IMR-90 (cell line): Measurements from ENCODE around the gene SPTB. TPM values are rescaled to one million over a fixed set of nuclear protein-coding genes. Genes with fewer than 3 reads are reported as not detected.

ENCODE experiments used
- ATAC-seq: fragments of 200-7000 bp; cut with Tn5 transposase; 2 replicates; pipeline ENCODE4 v1.9.1; 2020; ENCODE audit warnings: low read depth, mild to moderate bottlenecking, moderate library complexity
- BruUV-seq: library from RNA; stranded (reverse); fragments of 400-500 nt; replicated peaks from 2 replicates; lab custom pipeline; 2021; lab: Mats Ljungman, UMichigan
- CTCF ChIA-PET: fragments of 300-600 bp; formaldehyde crosslinking; extraction: SDS; loops from one replicate; lab custom pipeline; 2021; ENCODE audit warnings: antibody characterized with exemption; lab: Yijun Ruan, JAX
- POLR2A ChIA-PET: fragments of 300-600 bp; sonication (Branson Sonifier 250); formaldehyde crosslinking; loops from one replicate; lab custom pipeline; 2022; ENCODE audit warnings: antibody characterized with exemption; ENCODE audit not compliant: unreplicated experiment; lab: Charles Lee
- DNase-seq: peaks from one replicate; pipeline ENCODE4 v3.0.0; 2013
- H2AFZ ChIP-seq: replicated peaks from 2 replicates; pipeline ENCODE3; 2013; ENCODE audit warnings: low read length, mild to moderate bottlenecking; ENCODE audit not compliant: poor library complexity
- H2AK5ac ChIP-seq: 2 replicates; pipeline ENCODE4 v1.6.1; 2013; ENCODE audit warnings: low read depth, low read length, inconsistent platforms
- H2AK9ac ChIP-seq: replicated peaks from 2 replicates; pipeline ENCODE3; 2013; ENCODE audit warnings: mild to moderate bottlenecking, low read depth, low read length, moderate library complexity; ENCODE audit not compliant: poor library complexity
- H2BK120ac ChIP-seq: 2 replicates; pipeline ENCODE4 v1.6.1; 2013; ENCODE audit warnings: low read depth, low read length, inconsistent platforms
- H2BK15ac ChIP-seq: 3 replicates; pipeline ENCODE4 v1.6.1; 2013; ENCODE audit warnings: low read depth, low read length, inconsistent platforms
- H2BK20ac ChIP-seq: 2 replicates; pipeline ENCODE4 v1.6.1; 2013; ENCODE audit warnings: low read depth, mild to moderate bottlenecking, inconsistent platforms, low read length, moderate library complexity
- H2BK5ac ChIP-seq: 2 replicates; pipeline ENCODE4 v1.6.1; 2013; ENCODE audit warnings: mild to moderate bottlenecking, low read depth, low read length, inconsistent platforms; ENCODE audit not compliant: poor library complexity, severe bottlenecking
- H3K14ac ChIP-seq: replicated peaks from 2 replicates; pipeline ENCODE4 v1.6.1; 2013; ENCODE audit warnings: low read depth, low read length, inconsistent platforms
- H3K18ac ChIP-seq: 2 replicates; pipeline ENCODE4 v1.6.1; 2013; ENCODE audit warnings: low read depth, low read length, control low read depth
- H3K23ac ChIP-seq: 2 replicates; pipeline ENCODE4 v1.6.1; 2013; ENCODE audit warnings: low read depth, low read length, inconsistent platforms
- H3K27ac ChIP-seq: 2 replicates; pipeline ENCODE4 v1.5.1; 2013; ENCODE audit warnings: mild to moderate bottlenecking, control low read depth, low read length; ENCODE audit not compliant: insufficient read depth
- H3K27me3 ChIP-seq: 2 replicates; pipeline ENCODE4 v1.6.1; 2013; ENCODE audit warnings: low read length; ENCODE audit not compliant: control insufficient read depth, insufficient read depth
- H3K36me3 ChIP-seq: 2 replicates; pipeline ENCODE4 v1.6.1; 2013; ENCODE audit warnings: low read length, mixed read lengths; ENCODE audit not compliant: control insufficient read depth, insufficient read depth
- H3K4ac ChIP-seq: 2 replicates; pipeline ENCODE4 v1.6.1; 2013; ENCODE audit warnings: low read depth, low read length, inconsistent platforms
- H3K4me1 ChIP-seq: 2 replicates; pipeline ENCODE4 v1.6.1; 2013; ENCODE audit warnings: low read length, mixed read lengths; ENCODE audit not compliant: control insufficient read depth, insufficient read depth
- H3K4me2 ChIP-seq: 2 replicates; pipeline ENCODE4 v1.6.1; 2013; ENCODE audit warnings: low read depth, mild to moderate bottlenecking, control low read depth, low read length, moderate library complexity
- H3K4me3 ChIP-seq: 2 replicates; pipeline ENCODE4 v1.5.1; 2013; ENCODE audit warnings: low read depth, mild to moderate bottlenecking, control low read depth, low read length, moderate library complexity; ENCODE audit not compliant: insufficient read depth
- H3K56ac ChIP-seq: 2 replicates; pipeline ENCODE4 v1.6.1; 2013; ENCODE audit warnings: low read length, inconsistent platforms; ENCODE audit not compliant: insufficient read depth; ENCODE audit errors: extremely low read depth
- H3K79me1 ChIP-seq, 2 experiments: 2 replicates each; pipeline ENCODE4 v1.6.1; 2013; ENCODE audit warnings: low read length in 2 of 2, inconsistent platforms in 1 of 2, low read depth in 1 of 2
- H3K9ac ChIP-seq: 2 replicates; pipeline ENCODE4 v1.6.1; 2013; ENCODE audit warnings: low read depth, low read length, control low read depth
- H3K9me1 ChIP-seq: 2 replicates; pipeline ENCODE4 v1.6.1; 2013; ENCODE audit warnings: low read length, inconsistent platforms; ENCODE audit not compliant: insufficient read depth
- H3K9me3 ChIP-seq: 2 replicates; pipeline ENCODE4 v1.6.1; 2013; ENCODE audit warnings: low read length; ENCODE audit not compliant: control insufficient read depth, insufficient read depth
- H4K20me1 ChIP-seq: 2 replicates; pipeline ENCODE4 v1.6.1; 2013; ENCODE audit warnings: low read length, inconsistent platforms; ENCODE audit not compliant: insufficient read depth
- H4K5ac ChIP-seq: 2 replicates; pipeline ENCODE4 v1.6.1; 2013; ENCODE audit warnings: mild to moderate bottlenecking, low read depth, low read length, control low read depth
- H4K8ac ChIP-seq, 2 experiments: 2 replicates each; pipeline ENCODE4 v1.6.1; 2013; ENCODE audit warnings: low read depth in 2 of 2, low read length in 2 of 2, control low read depth in 1 of 2, inconsistent platforms in 1 of 2
- H4K91ac ChIP-seq: 2 replicates; pipeline ENCODE4 v1.6.1; 2013; ENCODE audit warnings: low read depth, low read length, inconsistent platforms; ENCODE audit not compliant: insufficient read depth
- BHLHE40 ChIP-seq: fragments of 150-350 bp; IDR thresholded peaks from 2 replicates; pipeline ENCODE4 v1.6.1; 2016; ENCODE audit warnings: mild to moderate bottlenecking, low read depth, low read length
- CEBPB ChIP-seq: IDR thresholded peaks from 2 replicates; pipeline ENCODE4 v1.6.1; 2012; ENCODE audit warnings: low read depth, low read length, improper control_type of control experiment
- CHD1 ChIP-seq: IDR thresholded peaks from 2 replicates; pipeline ENCODE4 v1.6.1; 2012; ENCODE audit warnings: low read depth, low read length, improper control_type of control experiment
- CTCF ChIP-seq: conservative IDR thresholded peaks from 2 replicates; pipeline ENCODE4 v1.5.1; 2012; ENCODE audit warnings: mild to moderate bottlenecking, low read depth, low read length, improper control_type of control experiment
- ELK1 ChIP-seq: fragments of 150-350 bp; IDR thresholded peaks from 2 replicates; pipeline ENCODE4 v1.6.1; 2016; ENCODE audit warnings: low read depth, mild to moderate bottlenecking, low read length, moderate library complexity, borderline replicate concordance
- FOS ChIP-seq: fragments of 150-350 bp; IDR thresholded peaks from 2 replicates; pipeline ENCODE4 v1.6.1; 2016; ENCODE audit warnings: low read depth, low read length
- MAFK ChIP-seq: IDR thresholded peaks from 2 replicates; pipeline ENCODE4 v1.6.1; 2012; ENCODE audit warnings: low read depth, low read length, improper control_type of control experiment
- MAZ ChIP-seq: IDR thresholded peaks from 2 replicates; pipeline ENCODE4 v1.6.1; 2012; ENCODE audit warnings: low read depth, mild to moderate bottlenecking, low read length, improper control_type of control experiment, moderate library complexity, borderline replicate concordance
- MXI1 ChIP-seq: IDR thresholded peaks from 2 replicates; pipeline ENCODE4 v1.6.1; 2012; ENCODE audit warnings: low read depth, mild to moderate bottlenecking, low read length, moderate library complexity, borderline replicate concordance
- NFE2L2 ChIP-seq: fragments of 150-350 bp; IDR thresholded peaks from 2 replicates; pipeline ENCODE4 v1.6.1; 2016; ENCODE audit warnings: low read depth, mild to moderate bottlenecking, low read length
- POLR2A ChIP-seq: IDR thresholded peaks from 2 replicates; pipeline ENCODE4 v1.6.1; 2012; ENCODE audit warnings: mild to moderate bottlenecking, low read depth, low read length
- RAD21 ChIP-seq: IDR thresholded peaks from 2 replicates; pipeline ENCODE4 v1.6.1; 2012; ENCODE audit warnings: low read length, improper control_type of control experiment
- RCOR1 ChIP-seq: IDR thresholded peaks from 2 replicates; pipeline ENCODE4 v1.6.1; 2012; ENCODE audit warnings: mild to moderate bottlenecking, low read length, improper control_type of control experiment; ENCODE audit not compliant: insufficient replicate concordance
- RFX5 ChIP-seq: IDR thresholded peaks from 2 replicates; pipeline ENCODE4 v1.8.0; 2012; ENCODE audit warnings: low read depth, mild to moderate bottlenecking, low read length, moderate library complexity
- SMC3 ChIP-seq: fragments of 150-350 bp; IDR thresholded peaks from 2 replicates; pipeline ENCODE4 v1.6.1; 2016; ENCODE audit warnings: low read depth, mild to moderate bottlenecking, antibody characterized with exemption, low read length, moderate library complexity
- USF2 ChIP-seq: fragments of 150-350 bp; IDR thresholded peaks from 2 replicates; pipeline ENCODE4 v1.6.1; 2017; ENCODE audit warnings: mild to moderate bottlenecking, antibody characterized with exemption, low read length, low read depth
- WGBS, 2 experiments: methylation state at CpG; one replicate each; pipeline versions ENCODE4 v1.1.5 to v1.1.7; 2013; ENCODE audit warnings: missing lambda C conversion rate in 2 of 2; ENCODE audit not compliant: insufficient read length in 1 of 2; ENCODE audit errors: extremely low coverage in 2 of 2; 5-methylcytosine and 5-hydroxymethylcytosine counted together
- dilution Hi-C: fragments of 300-500 bp; cut with HindIII; formaldehyde crosslinking; loops from one replicate; pipeline ENCODE4 v1.14.3; 2018; ENCODE audit warnings: low sequenced_read_pairs; ENCODE audit not compliant: unreplicated experiment
- in situ Hi-C: fragments of 300-500 bp; cut with MboI; formaldehyde crosslinking; loops from 3 replicates; pipeline ENCODE4 v1.14.3; 2019; ENCODE audit warnings: low sequenced_read_pairs, inconsistent platforms, mixed read lengths
- intact Hi-C: fragments of 100-400 bp; cut with micrococcal nuclease; formaldehyde crosslinking; loops from 2 replicates; pipeline ENCODE4 v1.10.0; 2022
- polyA plus RNA-seq, 3 experiments: library from polyadenylated mRNA; depleted of rRNA; stranded (reverse); fragments of >200 nt; gene quantifications; 2 replicates each; pipeline ENCODE4 v1.2.3, GENCODE V29; 2012; ENCODE audit warnings: low replicate concordance in 1 of 3
- total RNA-seq: library from RNA; depleted of rRNA; stranded (reverse); fragments of >200 nt; gene quantifications from 2 replicates; pipeline ENCODE4 v1.2.3, GENCODE V29; 2012

Gene SPTB
- total and polyA plus RNA-seq, 2 of the 4 experiments (the other 2 are of a cell fraction): under 0.01 to 0.07 TPM

- no peak for TF ChIP-seq POLR2A
- no peak for TF ChIP-seq CHD1
- TF ChIP-seq FOS: no peak
- no peak for TF ChIP-seq RAD21
- no peak for TF ChIP-seq ELK1
- no peak for TF ChIP-seq SMC3
- TF ChIP-seq USF2: no peak
- no peak for TF ChIP-seq BHLHE40
- no peak for TF ChIP-seq CTCF
- TF ChIP-seq CEBPB: no peak
- TF ChIP-seq MXI1: no peak
- TF ChIP-seq MAZ: no peak
- no peak for TF ChIP-seq RCOR1
- no peak for TF ChIP-seq NFE2L2
- no peak for TF ChIP-seq MAFK
- no peak for TF ChIP-seq RFX5
- H4K5ac ChIP-seq: no peak overlapping the region
- no peak overlapping the region for H4K91ac ChIP-seq
- H3K36me3 ChIP-seq: no peaks in the 10 kb centered on the region
- peaks cover 10% of the 10 kb centered on the region for H3K27me3 ChIP-seq
- dilution Hi-C loops: no loop called here
- H4K20me1 ChIP-seq: no peaks in the 10 kb centered on the region
- peaks cover 18% of the 10 kb centered on the region for H3K4me1 ChIP-seq
- H3K27ac ChIP-seq: no peak overlapping the region
- H2AFZ ChIP-seq: no peak overlapping the region
- no peak overlapping the region for H2AK9ac ChIP-seq
- no peak for DNase-seq
- no peak overlapping the region for H3K4ac ChIP-seq
- in situ Hi-C loops: no loop called here
- H3K79me1 ChIP-seq: no peaks in the 10 kb centered on the region
- H2BK120ac ChIP-seq: no peak overlapping the region
- H2BK15ac ChIP-seq: no peak overlapping the region
- H2BK20ac ChIP-seq: no peak overlapping the region
- H4K8ac ChIP-seq: no peak overlapping the region
- ChIA-PET CTCF (interaction anchor here (2.3 kb wide), 1 partner anchor 83 kb away, joined by 7 read pairs; no protein-coding TSS in a partner anchor), POLR2A (no interaction called here)
- H2AK5ac ChIP-seq: no peak overlapping the region; the same call in 1 of the 2 replicates
- no peak overlapping the region for H3K9ac ChIP-seq
- H3K4me3 ChIP-seq: no peak overlapping the region
- no peak for ATAC-seq
- intact Hi-C loops: no loop called here
- BruUV-seq: no TSS peak
- no peak overlapping the region for H3K18ac ChIP-seq
- no peak overlapping the region for H2BK5ac ChIP-seq
- H3K14ac ChIP-seq: no peak overlapping the region
- peaks cover 20% of the 10 kb centered on the region for H3K9me1 ChIP-seq
- H3K56ac ChIP-seq: no peak overlapping the region
- no peak overlapping the region for H3K23ac ChIP-seq
- 90% methylated on average over 2 of the region's 4 CpGs; no CpG with 5 or more reads in 1 of the 2 experiments for WGBS, 2 experiments
- no peak overlapping the region for H3K4me2 ChIP-seq
- H3K9me3 ChIP-seq: no peaks in the 10 kb centered on the region
Observed at GRCh38 chr14:64808449-64808848, 71.3 kb downstream of the SPTB start.
